ENCODE measurements around the gene ADAMTS7.
"Not testable (repeated sequence)": the region's sequence is repeated elsewhere in the genome, so short reads cannot be mapped to it uniquely, and the experiment has no call there.

Gene ADAMTS7

DNA sequence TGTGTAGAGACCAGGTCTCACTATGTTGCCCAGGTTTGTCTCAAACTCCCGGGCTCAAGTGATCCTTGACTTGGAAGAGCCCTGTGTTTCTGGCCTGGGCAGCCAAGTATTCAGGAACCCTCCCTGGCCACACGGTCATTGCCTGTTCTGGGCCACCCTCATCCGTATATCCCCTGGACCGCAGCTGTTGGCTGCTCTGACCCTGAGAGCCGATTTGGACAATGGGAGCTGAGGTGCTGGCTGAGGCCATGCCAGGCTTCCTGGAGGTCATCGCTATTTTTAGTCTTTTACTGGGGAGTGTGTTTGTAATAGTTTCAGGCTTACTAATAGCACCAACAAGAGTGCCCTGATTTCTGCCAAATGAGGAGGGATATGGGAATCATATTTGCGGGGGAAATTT, 60.7 kb downstream of the ADAMTS7 start:
- DNase-seq, result no peak

DNA sequence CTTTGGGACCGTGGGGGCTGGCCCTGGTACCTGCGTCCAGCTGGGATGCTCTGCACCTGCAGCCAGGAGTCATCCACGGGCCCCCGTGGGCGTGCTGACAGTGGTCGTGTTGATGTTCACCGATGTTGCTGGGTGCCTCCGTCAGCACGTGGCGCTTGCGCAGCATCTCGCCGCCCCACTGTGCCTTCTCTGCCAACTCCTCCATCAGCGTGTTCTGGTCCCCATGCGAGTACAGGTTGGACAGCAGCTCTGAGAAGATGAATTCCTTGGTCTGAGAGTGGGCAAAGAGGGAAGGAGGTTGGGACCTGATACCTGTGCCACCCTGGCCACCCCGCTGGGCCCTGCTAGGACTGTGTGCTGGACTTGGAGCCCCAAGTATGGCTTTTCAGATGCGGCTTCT, 61.4 kb downstream of the ADAMTS7 start:
- no peak for DNase-seq

DNA sequence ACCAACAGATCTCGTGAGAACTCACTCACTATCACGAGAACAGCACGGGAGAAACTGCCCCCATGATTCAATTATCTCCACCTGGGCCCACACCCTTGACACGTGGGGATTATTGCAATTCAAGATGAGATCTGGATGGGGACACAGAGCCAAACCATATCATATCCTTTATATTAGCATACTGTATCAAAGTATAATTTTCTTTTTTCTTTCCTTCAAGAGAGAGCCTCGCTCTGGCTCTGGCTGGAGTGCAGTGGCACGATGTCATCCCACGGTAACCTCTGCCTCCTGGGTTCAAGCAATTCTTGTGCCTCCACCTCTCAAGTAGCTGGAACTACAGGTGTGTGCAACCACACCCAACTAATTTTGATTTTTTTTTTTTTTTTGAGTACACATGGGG, 63.4 kb downstream of the ADAMTS7 start:
- not testable (repeated sequence) for DNase-seq

DNA sequence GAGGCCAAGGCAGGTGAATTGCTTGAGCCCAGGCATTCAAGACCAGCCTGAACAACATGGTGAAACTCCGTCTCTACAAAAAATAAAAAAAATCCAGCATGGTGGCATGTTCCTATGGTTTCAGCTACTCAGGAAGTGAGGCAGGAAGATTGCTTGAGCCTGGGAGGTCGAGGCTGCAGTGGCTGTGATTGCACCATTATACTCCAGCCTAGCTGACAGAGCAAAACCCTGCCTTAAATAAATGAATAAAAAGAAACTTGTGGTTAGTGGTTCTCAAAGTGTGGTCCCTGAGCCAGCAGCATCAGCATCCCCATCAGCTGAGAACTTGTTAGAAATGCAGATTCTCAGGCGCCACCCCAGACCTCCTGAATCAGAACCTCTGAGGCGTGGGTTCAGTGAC, 69.6 kb downstream of the ADAMTS7 start:
- not testable (repeated sequence) for DNase-seq

DNA sequence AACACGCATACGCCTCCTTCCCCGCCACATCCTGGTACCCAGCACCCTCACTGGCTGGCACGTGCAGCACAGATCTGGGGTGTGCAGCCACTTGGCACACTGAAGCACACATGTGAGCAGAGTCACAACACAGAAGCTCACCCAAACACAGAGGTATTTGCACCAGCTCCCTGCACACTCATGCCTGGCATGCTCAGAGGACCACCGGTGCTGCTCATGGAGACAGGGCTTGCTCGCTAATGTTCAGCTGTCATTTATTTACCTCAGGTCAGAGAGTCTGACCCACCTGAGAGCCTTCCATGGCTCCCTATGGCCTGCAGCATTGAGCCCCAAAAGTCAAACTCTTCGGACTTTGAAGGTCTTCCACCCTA, 70.4 kb downstream of the ADAMTS7 start:
- DNase-seq, result no peak

DNA sequence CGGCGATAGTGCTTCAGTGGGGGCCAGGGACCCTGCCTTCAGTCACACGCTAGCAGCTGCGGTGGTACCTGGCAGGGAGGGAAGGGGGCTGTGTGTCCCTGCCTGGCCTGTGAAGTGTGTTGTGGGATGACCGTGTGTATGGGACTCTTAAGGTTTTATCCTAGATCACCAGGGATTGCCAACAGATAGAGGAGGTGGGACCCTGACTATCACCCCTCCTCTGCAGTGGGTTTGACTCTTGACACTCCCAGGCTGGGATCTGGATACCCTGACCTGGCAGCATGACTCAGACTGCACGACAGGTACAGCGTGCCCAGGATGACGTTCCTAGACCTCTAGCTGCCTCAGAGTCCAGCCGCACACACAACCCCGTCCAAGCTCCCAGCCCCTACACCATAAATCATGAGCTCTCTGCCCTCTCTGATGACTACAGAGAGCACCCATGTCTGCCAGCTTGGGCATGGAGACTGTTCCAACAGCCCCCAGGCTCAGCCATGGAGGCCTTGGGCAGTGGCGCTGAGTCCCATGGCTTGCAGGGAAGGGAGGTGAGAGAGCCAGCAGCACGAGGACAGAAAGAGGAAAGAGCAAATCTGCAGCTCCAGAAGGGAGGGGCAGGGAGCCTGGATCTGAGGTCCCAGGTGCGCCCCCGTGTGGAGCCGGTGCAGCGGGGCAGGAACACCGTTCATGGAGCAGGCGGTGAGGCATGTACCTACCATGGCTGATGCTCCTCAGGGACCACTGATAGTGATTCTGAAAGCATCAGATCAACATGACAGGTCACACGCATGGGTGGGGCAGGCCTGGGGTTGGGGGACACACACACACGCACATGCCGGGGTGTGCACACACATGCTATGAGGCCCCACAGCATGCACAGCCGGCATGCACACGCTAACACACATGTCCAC, 71.0 kb downstream of the ADAMTS7 start:
- peak; percentile 16 for DNase-seq

DNA sequence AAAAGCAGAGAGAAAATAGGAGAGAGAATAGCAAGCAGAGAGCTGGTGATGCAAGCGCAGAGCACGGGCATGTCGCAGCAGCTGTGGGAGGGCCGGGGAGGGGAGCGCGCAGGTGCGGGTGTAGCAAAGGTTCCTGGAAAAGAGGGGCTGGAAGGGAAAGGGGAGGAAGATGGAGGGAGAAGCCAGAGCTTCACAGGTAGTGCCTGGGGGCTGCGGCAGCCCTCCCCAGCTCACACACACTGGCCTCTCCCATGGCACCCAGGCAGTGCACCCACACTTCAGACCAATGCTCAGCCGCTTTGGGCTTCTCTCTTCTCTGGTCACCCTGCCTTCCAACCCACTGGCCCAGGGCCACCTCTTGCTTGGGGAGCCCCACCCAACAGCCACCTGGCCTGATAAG, 72.1 kb downstream of the ADAMTS7 start:
- DNase-seq, result no peak

DNA sequence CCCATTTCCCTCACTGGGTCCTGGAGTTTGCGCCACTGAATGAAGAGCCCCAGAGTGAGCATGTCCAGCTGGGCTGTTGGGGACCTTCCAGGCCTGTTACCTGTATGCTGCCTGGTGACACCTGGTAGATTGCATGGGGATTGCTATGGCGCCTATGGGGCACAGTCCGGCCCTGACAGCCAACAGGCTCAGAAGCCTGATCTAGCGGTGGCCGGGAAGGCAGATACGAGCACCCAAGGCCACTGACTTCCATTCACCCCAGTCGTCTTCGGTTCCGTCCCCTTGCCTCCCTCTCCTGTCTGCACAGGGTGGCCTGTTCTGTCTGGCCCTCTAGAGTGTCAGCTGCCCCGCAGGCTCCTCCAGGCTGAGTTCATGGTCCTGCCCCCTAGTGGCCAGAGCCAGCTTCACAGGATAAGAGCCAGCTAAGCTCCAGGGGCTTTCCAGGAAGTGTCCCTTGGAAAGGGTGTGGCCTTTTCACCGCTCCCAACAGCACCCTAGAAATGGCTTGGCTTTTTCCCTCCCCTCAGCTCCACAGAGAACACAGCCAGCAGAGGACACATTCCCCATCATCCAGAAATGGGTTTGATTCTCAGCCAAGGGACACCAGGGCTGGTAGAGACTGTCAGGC, 73.2 kb downstream of the ADAMTS7 start:
- DNase-seq, result peak; percentile 19

DNA sequence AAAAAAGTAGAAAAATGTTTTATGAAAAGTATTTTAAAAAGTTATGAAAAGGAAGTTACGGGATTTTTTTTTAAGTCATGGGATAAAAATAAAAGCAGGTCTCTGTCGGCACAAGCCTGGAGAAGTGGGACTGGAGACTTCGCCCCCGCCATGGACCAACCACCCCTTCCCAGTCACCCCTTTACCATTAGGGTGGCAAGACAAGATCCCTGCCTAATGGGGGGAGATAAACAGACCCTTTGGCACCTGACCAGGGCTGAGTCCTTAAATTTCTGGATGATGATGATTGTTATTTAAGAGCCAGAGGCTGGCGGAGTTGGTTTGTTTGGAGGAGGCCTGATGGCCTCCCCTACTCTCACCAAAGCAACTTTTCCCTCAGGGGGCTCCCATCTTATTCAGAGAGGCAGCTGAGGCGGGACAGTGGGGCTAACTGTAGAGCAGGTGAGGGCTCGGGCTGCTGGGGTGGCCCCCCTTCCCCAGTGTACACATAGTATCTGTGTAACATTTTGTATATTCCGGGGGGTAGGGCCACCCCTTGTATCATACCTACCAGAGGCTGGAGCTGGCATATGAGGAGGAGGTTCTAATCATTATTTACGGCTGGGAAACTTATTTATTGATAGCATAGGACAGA, 74.0 kb downstream of the ADAMTS7 start:
- DNase-seq, result no peak

DNA sequence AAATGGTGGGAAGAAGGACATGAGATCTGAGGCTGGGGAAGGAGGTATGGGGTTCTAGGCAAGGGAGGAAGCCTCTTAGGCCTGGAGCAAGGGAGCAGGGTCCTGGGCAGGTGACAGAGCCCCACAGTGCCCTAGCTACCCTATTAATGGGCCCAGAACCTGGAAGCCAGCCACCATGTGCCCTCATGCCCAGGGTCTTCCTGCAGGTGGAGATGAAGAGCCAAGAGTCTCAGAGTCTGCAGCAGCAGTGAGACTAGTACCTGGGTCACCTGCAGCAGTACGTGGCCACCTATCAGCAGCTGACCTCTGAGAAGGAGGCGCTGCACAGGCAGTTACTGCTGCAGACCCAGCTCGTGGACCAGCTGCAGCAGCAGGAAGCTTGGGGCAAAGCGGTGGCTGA, 75.0 kb downstream of the ADAMTS7 start:
- not testable (repeated sequence) for DNase-seq

DNA sequence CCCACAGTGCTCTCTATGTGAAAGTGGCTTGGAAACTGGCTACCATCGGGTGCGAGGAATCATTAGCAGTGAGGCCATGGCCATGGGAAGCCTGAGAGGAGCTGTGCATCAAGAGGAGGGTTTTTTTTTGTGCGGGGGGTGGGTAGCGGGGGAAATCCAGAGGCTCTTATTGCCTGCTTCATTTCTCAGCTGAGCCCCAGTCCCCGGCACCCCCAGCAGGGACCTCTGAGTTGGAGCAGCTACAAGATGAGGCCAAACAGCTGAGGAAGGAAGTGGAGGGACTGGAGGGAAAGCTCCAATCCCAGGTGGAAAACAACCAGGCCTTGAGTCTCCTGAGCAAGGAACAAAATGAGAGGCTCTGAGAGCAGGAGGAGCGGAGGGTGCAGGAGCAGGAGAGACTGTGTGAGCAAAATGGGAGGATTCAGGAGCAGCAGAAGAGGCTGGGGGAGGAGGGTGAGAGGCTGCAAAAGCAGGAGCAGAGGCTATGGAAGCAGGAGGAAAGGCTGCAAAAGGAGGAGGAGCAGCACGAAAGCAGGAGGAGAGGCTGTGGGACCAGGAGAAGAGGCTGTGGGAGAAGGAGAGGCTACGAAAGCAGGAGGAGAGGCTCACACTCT, 76.7 kb downstream of the ADAMTS7 start:
- DNase-seq, result no peak

DNA sequence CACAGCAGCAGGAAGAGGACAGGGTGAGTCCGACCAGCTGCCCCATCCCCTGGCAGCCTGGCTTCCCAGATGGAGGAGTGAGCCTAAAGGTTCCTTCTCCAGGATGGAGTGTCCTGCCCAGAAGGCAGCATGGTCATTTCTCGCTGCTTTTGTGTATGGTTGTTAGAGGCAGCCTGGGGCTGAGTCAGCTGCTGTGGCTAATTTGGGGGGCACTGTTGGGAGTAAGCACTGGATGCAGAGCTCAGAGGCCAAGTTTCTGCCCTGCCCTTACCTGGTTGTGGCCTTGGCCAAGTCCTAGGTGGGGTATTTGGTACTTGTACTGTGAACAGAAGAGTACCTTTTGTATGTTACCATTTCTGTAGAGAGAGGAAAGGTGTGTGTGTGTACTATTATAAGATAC, 78.6 kb downstream of the ADAMTS7 start:
- no peak for DNase-seq

DNA sequence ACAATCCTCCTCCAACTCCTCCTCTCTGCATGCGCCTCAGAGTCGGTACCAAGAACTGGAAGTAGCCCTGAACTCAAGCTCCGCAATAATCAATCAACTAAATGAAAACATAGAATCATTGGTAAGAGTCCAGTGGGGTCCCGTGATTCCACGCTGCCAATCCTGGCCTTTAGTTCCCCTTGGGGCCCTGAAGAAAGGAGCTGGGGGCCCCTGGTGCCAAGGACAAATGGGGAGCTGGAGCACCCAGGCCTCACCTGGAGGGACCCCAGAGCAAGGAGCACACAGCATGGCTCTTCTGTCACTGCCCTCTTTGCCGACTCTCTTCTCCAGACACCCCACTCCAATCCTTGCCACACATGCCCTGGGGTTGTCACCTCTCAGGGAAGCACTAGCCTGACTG, 80.3 kb downstream of the ADAMTS7 start:
- DNase-seq, result no peak

DNA sequence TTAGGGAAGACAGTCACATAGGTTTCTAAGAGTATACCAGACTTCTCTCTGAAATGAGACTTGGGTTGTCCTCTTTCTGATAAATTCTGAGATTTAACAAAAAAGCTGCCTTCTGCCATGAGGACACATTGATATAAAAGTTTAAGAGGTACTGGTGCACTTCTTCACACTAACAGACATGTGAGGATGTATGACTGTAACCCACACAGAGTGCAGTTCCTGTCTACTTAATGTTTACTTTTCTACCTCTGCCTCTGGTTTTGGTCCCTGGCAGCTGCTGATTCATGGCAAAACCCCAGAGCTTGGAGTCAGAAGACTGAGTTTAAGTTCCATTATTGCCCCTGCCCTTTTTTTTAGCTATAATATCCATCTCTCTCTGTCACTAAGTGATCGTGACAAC, 82.8 kb downstream of the ADAMTS7 start:
- not testable (repeated sequence) for DNase-seq

DNA sequence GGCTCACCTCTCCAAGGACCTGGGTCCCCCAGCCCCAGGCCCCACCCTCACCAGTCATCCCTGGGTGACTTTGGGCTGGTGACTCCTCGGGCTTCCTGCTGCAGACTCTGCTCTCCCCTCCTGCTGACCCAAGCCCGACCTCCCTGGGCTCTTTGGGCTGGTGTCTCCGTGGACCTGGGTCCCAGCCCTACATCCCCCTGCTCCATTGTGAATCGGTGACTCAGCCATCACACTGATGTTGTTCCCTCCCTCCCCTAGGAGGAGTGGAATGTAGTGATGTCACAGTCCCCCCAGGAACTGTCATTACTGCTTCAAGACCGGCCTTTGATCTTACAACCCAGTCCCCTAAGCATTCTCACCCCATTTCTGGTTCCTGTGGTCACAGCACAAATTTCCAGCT, 83.7 kb downstream of the ADAMTS7 start:
- DNase-seq, result no peak

DNA sequence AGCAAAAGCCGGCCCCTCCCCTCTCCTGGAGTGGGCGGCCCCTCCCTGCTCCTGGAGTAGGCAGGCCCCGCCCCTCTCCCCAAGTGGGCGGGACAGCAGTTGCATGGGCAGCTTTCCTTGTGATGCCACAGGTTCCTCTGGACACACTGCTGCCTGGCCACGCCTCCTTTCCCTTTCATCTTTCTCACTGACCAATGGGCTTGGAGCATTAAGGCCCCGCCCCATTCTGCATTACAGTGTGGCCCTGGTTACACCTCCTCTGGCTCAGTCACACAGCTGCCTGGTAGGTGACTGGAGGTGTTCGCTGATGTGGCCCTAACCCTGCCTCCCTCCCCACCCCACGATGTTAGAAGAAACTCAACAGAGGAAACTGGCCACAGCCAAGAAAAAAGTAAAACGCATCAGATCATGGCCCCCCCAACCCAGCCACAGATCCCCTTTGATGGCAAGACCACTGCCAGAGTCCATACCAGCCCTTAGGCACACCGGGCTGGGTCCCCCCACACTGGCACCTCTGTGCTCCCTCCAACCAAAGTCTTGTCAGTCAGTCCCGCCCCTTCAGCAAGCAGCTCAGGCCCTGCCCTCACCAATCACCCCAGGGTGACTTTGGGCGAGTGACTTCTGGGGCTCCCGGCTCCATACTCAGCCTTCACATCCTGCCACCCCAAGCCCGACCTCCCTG, 84.3 kb downstream of the ADAMTS7 start:
- DNase-seq, result no peak

DNA sequence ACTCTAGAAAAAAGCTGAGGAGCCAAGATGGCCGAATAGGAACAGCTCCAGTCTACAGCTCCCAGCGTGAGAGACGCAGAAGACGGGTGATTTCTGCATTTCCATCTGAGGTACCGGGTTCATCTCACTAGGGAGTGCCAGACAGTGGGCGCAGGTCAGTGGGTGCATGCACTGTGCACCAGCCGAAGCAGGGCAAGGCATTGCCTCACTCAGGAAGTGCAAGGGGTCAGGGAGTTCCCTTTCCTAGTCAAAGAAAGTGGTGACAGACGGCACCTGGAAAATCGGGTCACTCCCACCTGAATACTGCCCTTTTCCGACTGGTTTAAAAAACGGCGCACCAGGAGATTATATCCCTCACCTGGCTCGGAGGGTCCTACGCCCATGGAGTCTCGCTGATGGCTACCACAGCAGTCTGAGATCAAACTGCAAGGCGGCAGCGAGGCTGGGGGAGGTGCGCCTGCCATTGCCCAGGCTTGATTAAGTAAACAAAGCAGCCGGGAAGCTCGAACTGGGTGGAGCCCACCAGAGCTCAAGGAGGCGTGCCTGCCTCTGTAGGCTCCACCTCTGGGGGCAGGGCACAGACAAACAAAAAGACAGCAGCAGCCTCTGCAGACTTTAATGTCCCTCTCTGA, 91.3 kb downstream of the ADAMTS7 start:
- not testable (repeated sequence) for DNase-seq

DNA sequence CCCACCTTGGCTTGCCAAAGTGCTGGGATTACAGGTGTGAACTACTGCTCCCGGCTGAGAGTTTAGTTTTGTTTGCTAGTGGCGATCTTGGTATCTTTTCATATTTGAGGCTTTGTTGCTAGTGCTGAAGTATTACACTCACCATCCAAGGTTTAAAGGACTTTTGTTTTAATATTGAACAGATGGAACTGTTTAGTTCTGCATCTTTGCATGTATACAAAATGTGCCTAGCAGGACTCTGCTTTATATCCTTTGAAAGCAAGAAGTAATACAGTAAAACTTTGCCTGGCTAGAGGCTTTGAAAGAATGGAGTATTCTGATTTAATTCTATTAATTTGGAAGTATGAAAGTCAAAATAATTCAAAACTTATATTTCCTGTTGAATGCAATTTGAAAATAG, 92.4 kb downstream of the ADAMTS7 start:
- DNase-seq, result no peak

DNA sequence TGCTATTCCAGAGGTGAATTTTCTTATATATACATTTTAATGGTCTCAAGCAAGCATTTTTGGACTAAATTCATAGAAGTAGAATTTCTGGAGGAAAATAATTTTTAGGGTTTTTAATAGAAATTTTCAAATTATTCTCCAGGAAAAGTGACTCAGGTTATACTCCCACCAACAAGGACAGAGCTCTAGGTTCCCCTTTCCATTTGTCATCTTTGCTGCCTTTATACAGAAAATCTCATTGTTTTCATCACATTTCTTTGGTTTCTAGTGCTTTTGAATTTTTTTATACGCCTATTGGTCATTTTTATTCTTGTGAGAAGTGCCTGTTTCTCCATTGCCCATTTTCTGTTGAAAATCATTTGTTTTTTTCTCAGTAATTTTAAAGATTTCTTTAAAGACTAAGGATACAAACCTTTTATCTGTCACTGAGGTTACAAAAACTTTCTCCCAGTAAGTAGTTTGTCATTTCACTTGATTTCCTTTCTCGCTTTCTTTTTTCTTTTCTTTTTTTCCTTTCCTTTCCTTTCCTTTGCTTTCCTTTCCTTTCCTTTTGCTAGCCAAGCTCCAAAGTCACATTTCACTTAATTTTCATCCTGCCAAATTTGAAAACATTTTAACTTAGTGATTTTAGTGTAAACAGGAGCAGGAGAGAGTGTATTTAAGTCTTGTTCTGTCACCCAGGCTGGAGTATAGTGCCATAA, 93.2 kb downstream of the ADAMTS7 start:
- DNase-seq, result no peak

DNA sequence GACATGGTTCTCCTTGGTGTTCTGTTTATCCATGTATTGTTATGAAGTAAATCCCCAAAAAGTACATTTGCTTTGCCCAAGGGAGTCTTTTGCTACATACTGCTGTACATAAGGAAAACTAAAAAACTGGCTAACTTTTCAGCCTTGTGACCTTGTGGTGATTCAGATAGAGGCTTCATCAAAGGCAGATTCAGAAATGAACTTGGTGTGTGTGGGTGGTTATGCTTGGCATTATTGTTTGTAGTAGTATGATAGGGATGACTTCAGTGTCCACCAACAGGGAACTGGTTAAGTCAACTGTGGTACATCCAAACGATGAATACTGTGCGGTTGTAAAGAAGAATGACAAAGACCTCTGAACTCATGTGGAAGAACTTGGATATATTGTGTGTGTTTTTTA, 94.6 kb downstream of the ADAMTS7 start:
- DNase-seq, result no peak

DNA sequence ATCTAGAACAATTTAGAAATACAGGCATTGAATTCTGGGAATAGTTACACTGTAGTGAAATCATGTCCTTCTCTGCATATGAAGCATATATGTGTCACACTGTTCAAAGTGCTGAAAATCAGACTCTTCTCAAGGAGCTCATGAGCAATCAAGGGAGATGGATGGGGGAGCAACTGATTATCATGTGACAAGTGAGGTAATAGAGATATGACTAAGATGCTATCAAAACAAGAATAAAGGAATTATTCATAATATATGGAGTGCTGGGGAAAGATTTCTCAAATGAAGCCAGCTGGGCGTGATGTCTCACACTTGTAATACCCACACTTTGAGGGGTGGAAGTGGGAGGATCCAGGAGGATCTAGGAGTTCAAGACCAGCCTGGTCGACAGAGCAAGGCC, 95.3 kb downstream of the ADAMTS7 start:
- DNase-seq, result no peak

DNA sequence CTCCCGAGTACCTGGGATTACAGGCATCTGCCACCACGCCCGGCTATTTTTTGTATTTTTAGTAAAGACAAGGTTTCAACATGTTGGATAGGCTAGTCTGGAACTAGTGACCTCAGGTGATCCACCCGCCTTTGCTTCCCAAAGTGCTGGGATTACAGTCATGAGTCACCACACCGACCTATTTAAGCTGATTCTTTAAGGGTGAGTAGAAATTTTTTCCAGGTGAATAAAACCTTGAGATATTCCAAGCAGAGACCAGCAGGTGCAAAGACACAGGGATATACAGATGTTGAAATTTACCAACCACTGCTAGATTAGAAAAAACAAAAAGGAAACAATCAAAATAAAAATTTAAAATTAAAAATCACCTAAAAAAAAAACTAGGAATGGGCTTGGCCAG, 95.8 kb downstream of the ADAMTS7 start:
- no peak for DNase-seq
